ENCODE measurements around the gene CACTIN.

The CACTIN gene

DNA sequence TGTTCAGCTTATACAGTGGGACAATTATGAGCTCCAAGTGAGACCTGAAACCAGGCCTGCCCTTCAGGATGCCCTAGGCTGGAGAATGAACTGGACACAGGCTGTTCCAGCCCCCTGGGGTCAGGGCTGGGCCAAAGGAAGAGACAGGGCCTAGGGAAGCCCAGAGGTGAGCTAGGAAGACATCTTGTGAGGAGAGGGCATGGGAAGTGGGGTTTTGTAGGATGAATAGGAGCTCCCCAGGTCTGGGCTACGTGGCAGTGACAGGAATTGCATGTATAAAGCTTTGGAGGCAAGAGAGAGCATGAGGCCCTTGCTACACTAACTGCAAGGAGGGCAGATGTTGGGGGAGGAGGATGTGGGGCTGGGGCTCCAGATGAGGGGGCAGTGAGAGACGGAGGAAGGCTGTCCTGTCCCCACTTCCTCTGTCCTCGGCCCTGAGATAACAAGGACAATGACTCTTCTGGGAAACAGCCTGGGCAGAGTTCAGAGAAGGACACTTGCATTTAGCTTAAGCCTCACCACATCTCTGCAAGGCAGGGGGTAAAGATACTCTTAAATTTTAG, 18.4 kb downstream of the CACTIN start:
- FAIRE-seq, result no peak

- no peak for FAIRE-seq
Measured at GRCh38 chr19:3607303-3608078, 19.1 kb downstream of the CACTIN start.

DNA sequence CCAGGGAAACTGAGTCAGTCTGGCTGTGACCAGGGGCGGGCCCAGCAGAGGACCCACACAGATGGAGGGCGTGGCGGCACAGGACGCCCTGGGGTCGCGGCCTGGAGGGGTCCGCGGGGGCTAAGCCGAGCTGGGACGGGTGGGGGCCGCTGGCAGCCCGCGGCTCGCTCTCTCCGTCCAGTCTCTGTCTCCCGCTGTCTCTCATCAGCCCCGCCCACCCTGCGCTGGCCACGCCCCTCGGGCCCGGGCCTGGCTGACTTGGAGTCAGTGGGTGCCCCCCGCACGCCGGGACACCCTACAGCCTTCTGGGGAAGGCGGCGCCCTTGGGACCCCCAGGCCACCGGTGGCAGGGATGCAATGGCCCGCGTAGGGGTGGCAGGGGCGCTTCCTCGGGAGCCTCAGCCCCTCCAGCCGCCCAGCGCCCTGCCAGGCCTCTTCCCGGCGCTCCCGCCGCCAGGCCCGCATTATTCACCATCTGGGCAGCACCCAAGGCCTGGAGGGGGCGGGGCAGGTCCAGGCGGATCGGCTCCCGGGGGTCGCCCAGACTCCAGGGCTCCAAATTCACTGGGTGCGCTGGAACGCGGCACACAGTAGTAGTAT, 19.8 kb downstream of the CACTIN start, which contains the start of gene TBXA2R:
TSS of gene TBXA2R (minus strand) at position 186 of the 600 bp plus-strand sequence. CDS start 6,241 bp downstream, outside the sequence.
- FAIRE-seq, result no peak

GRCh38 chr19:3606174-3606689, 20.4 kb downstream of the CACTIN start:
- no peak for FAIRE-seq

DNA sequence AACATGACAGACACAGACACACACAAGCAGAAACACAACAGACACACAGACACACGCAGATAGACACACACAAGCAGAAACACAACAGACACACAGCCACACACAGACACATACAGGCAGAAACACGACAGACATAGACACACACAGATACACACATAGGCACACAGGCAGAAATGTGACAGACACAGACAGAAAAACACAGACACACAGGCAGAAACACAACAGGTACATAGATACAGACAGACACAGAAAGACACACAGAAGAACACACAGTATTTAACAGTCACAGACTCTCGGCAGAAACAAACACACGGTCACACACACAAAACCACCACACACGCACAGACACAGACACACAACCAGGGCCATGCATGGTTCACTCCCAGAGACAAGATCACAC, 20.8 kb downstream of the CACTIN start:
- FAIRE-seq, result no peak

DNA sequence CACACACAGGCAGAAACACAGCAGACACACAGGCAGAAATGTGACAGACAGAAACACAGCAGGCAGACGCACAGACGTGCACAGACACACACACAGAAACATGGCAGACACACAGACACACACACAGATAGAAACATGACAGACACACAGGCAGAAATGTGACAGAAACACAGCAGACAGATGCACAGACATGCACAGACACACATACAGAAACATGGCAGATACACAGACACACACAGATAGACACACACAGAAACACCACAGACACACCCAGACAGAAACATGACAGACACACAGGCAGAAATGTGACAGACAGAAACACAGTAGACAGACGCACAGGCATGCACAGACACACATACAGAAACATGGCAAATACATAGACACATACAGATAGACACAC, 21.2 kb downstream of the CACTIN start:
- FAIRE-seq, result no peak

DNA sequence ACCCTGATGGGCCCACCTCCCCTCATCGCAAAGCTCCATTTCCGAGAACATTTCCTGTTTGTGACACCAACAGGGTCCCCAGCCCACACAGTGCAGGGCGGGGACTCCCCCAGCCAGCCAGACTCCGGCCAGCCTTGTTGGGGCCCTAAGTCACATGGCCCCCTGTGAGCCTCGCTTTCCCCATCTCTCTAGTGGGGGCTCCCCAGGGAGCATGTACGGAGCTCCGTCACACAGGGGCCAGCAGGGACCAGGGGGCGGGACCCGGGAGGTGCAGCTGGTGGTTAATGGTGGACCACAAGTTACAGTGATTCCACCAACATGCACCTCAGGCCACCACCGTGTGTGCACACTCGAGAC, 21.6 kb downstream of the CACTIN start:
- FAIRE-seq, result no peak

DNA sequence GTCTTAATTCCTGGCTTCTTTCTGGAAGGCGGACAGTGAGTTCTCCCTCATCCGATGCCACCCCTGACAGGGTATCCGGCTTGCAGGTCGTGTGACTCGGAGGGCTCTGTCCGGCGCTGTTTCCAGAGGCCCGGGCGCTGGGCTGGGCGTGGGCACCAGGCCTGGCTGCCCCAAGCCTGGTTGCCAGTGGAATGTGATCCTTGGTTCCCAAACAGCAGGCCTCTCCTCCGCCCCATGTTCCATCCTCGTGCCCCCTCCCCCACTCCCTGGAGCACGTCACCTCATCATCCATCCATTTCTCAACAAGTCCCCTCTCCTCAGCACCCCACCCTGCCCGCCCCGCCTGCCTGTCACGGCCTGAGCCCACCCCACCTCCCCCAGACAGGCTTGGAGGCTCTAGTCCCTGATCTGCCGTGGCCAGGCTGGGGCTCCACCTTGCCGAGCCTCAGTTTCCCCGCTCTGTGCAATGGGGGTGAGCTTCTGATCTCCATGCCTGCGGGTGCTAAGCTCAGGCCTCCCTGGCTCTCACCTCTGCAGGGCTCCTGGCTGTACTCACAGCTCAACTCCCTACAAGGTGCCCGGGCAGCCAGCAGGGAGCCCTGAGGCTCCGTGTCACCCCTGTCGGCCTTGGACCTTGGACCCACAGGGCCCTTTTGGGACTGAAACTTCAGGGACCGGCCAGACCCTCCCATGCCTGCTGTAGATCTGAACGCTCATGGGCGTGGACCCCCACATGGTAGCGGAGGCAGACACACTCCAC, 22.2 kb downstream of the CACTIN start:
- FAIRE-seq, result no peak

DNA sequence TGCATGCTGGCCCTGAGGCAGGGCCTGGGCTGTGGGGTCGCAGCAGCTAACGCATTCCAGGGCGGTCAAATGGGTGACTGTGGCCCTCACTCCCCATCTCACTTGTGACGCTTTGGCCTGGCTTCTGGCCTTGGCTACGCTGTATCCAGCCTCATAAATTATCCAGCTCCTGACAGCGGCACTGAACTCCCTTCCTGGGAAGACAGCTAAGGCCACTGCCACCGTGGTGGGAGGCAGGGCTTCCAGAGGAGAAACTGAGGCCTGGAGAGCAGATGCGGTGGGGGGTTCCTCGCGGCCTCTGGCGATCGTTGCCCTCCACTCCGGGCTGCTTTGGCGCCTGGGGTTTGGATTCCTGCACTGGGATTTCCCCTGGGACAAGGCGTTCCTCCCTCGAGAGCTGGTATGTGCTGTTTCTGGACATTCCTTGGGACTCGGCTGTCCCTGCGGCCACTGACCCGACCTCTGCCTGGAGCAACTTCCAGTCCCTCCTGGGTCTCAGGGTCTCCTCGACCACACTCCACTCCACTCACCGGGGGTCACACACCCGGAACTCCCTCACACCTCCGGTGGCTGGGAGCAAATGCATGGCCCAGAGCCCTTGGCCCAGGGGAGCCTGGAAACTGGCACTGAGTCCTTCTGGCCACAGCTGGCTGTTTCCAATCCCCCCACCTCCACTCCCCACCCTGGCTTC, 23.3 kb downstream of the CACTIN start:
- no peak for FAIRE-seq

DNA sequence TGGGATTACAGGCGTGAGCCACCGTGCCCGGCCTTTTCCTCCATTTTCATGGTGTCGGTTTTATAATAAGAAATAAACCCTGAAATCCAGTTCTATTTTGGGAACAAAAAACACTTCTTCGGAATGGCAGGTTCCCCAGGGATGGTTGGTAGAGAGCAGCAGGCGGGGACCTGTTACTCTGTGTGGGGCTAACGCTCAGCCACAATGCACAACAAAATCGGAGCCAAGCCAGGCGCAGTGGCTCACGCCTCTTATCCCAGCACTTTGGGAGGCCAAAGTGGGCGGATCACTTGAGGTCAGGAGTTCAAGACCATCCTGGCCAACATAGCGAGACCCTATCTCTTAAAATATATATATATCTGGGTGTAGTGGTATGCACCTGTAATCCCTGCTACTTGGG, 25.6 kb downstream of the CACTIN start:
- no peak for FAIRE-seq

- no peak for FAIRE-seq
Measured at GRCh38 chr19:3599776-3600187, 26.8 kb downstream of the CACTIN start.

DNA sequence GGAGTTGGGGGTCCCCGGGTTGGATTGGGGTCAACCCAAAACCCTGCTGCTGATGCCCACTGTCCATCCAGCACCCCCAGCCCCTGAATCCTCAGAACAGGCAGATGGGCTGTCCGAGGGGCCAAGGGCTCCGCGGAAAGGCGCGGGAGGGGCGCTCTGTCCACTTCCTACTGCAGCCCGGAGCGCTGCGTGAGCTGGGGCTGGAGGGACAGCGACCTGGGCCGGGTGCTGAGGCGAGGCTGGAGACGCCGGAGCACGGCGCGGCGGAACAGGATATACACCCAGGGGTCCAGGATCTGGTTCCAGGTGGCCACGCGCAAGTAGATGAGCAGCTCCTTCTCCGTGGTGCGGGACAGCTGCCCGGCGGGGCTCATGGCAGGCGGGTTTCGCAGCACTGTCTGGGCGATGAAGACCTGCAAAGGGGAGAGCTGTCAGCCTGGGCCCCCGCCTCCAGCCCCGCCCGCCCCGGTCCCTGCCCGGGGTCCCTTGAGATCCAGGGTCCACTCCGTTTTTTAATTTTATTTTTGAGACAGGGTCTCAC, 31.0 kb downstream of the CACTIN start:
- no peak for FAIRE-seq

DNA sequence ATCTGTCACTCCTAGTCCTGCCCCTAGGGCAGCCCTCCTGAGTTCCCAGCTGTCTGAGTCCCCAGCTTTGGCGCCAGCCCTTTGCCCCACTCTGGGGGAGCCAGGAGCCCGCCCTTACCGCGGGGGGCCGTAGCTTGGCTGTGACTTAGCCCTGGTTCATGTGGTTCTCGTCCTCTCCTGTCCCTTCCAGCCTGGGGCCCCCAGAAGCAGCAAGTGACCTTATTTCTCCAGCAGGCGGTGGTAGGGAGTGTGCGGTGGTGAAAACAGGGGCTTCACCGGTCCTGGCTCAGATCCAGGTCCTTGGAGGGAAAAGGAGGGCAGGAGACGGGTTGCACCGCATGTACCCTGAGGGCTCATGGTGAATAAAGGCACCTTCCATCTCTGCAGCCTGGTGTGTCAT, 33.4 kb downstream of the CACTIN start:
- FAIRE-seq, result no peak

GRCh38 chr19:3591876-3592613, 34.5 kb downstream of the CACTIN start:
- no peak for FAIRE-seq

DNA sequence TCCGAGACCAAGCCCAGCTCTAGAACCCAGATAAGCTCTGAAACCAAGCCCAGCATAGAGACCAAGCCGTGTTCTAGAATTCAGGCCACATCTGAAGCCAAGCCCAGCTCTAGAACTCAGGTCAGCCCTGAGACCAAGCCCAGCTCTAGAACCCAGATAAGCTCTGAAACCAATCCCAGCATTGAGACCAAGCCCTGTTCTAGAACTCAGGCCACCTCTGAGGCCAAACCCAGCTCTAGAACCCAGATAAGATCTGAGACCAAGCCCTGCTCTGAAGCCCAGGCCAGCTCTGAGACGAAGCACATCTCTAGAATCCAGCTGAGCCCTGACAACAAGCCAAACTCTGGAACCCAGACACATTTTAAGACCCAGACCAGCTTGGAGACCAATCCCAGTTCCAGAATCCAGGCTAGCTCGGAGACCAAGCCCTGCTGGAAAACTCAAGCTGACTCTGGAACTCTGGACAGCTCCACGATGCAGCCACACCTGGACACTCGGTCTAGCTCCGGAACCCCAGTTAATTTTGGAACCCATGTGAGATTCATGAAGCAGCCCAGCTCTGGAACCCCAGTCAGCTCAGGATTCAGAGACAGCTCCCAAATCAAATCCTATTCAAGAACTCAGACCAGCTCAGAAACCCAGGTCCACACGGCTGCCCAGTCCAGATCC, 35.5 kb downstream of the CACTIN start:
- no peak for FAIRE-seq

GRCh38 chr19:3589949-3590348, 36.6 kb downstream of the CACTIN start:
- FAIRE-seq, result no peak

DNA sequence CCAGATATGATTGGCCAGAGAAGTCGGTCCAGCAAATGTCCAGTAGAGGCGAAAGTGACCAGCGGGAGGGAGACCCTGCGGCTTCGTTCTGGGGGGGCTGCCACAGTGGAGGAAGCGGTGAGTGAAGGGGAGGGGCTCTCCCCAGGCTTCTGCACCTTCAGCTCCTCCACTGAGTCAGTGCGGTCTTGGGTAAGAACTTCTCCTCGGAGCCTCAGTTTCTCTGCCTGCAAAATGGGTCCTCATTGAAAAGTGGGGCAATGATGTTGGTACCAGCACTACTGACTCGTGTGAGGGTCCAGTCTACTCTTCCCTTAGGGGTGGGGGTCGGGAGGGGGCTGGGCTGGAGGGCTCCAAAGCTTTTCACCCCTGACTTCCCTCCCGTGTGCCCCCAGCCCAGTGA, 37.2 kb downstream of the CACTIN start:
- no peak for FAIRE-seq

GRCh38 chr19:3586707-3587346, 39.8 kb downstream of the CACTIN start:
- no peak for FAIRE-seq

- FAIRE-seq, result no peak
Measured at GRCh38 chr19:3586127-3586626, 40.4 kb downstream of the CACTIN start.
